ENCODE data around the gene EEPD1.

EEPD1 gene

DNA sequence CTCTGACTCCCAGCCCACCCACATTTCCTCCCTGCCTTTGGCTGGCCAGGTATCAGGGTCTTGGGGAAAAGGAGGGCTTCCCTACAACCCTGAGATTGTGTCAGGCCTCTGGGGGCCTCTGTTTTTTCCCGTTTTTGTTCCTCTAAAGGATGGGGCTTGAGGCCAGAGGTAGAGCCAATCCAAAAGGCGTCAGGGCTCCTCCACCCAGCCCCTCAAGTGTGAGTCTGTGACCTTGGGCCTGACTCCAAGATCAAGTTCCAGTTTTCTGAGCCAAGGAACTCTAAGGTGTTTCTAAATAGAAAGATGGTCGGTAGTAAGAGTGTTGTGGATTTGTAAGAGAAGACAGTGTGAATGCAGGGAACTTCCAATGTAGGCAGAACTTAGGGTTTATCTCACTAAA lies 6.6 kb downstream of the EEPD1 start:
- H3K27me3 ChIP-seq (ENCODE audit: insufficient read depth, low read length, poor library complexity), result no peaks in the 10 kb centered on the region
- H3K36me3 ChIP-seq (ENCODE audit: insufficient read depth, low read length), result no peaks in the 10 kb centered on the region; the same call in 1 of the 2 replicates
- DNase-seq, result no peak
- no peak overlapping the region for H2AFZ ChIP-seq (ENCODE audit: low read depth, low read length)
- H3K4me3 ChIP-seq (ENCODE audit: low read depth in 1 of 2, low read length in 2 of 2), result no peak overlapping the region
- H3K9me3 ChIP-seq (ENCODE audit: insufficient read depth, low read length, severe bottlenecking), result no peaks in the 10 kb centered on the region
- H3K4me2 ChIP-seq (ENCODE audit: insufficient read depth, low read length), result no peak overlapping the region
- TF ChIP-seq EZH2 (IDR thresholded peaks at IDR 0.05; ENCODE audit: borderline replicate concordance, low read depth, low read length, severe bottlenecking), result no peak
- TF ChIP-seq, protein P1, sequence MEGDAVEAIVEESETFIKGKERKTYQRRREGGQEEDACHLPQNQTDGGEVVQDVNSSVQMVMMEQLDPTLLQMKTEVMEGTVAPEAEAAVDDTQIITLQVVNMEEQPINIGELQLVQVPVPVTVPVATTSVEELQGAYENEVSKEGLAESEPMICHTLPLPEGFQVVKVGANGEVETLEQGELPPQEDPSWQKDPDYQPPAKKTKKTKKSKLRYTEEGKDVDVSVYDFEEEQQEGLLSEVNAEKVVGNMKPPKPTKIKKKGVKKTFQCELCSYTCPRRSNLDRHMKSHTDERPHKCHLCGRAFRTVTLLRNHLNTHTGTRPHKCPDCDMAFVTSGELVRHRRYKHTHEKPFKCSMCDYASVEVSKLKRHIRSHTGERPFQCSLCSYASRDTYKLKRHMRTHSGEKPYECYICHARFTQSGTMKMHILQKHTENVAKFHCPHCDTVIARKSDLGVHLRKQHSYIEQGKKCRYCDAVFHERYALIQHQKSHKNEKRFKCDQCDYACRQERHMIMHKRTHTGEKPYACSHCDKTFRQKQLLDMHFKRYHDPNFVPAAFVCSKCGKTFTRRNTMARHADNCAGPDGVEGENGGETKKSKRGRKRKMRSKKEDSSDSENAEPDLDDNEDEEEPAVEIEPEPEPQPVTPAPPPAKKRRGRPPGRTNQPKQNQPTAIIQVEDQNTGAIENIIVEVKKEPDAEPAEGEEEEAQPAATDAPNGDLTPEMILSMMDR (IDR thresholded peaks at IDR 0.05; ENCODE audit: borderline replicate concordance, extremely low read depth, low read length, poor library complexity, severe bottlenecking), result no peak
- no peak for ATAC-seq (ENCODE audit: insufficient read depth, low read depth)
- no peaks in the 10 kb centered on the region for H3K79me2 ChIP-seq (ENCODE audit: insufficient read depth, low read length)
- no peak overlapping the region for H3K27ac ChIP-seq (ENCODE audit: low read length)
- H3K4me1 ChIP-seq (ENCODE audit: insufficient read depth, low read length), result peaks cover 23% of the 10 kb centered on the region
- no peak overlapping the region for H3K9ac ChIP-seq (ENCODE audit: low read depth, low read length)
- peaks cover 5% of the 10 kb centered on the region; the same call in 1 of the 2 replicates for H4K20me1 ChIP-seq (ENCODE audit: insufficient read depth, low read length)

DNA sequence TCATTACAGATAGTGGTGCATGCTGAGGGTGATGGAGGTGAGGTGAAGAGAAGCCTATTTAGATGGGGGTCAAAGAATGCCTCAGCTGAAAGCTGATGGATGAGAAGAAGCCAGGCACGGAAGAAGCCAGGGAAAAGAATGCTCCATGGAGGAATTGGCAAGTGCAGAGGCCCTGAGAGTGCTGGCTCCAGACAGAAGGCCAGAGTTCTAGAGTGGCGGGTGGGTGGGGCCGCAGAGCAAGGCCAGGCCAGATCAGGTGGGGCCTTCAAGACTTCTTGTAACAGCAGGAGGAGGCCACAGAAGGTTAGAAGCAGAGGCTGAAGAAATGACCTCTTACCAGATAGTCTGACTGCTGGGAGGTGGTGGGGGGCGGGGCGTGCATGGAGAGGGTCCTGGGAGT lies 7.3 kb downstream of the EEPD1 start:
- peaks cover 16% of the 10 kb centered on the region for H3K4me1 ChIP-seq (ENCODE audit: insufficient read depth, low read length)
- no peaks in the 10 kb centered on the region for H3K9me3 ChIP-seq (ENCODE audit: insufficient read depth, low read length, severe bottlenecking)
- no peak overlapping the region for H3K4me3 ChIP-seq (ENCODE audit: low read depth in 1 of 2, low read length in 2 of 2)
- H3K27me3 ChIP-seq (ENCODE audit: insufficient read depth, low read length, poor library complexity), result no peaks in the 10 kb centered on the region
- no peaks in the 10 kb centered on the region; the same call in 1 of the 2 replicates for H3K36me3 ChIP-seq (ENCODE audit: insufficient read depth, low read length)
- DNase-seq, result no peak
- H4K20me1 ChIP-seq (ENCODE audit: insufficient read depth, low read length), result no peaks in the 10 kb centered on the region
- H3K9ac ChIP-seq (ENCODE audit: low read depth, low read length), result no peak overlapping the region
- no peak overlapping the region for H3K27ac ChIP-seq (ENCODE audit: low read length)
- no peak for ATAC-seq (ENCODE audit: insufficient read depth, low read depth)
- H3K4me2 ChIP-seq (ENCODE audit: insufficient read depth, low read length), result no peak overlapping the region
- TF ChIP-seq, protein P1 (IDR thresholded peaks at IDR 0.05; ENCODE audit: borderline replicate concordance, extremely low read depth, low read length, poor library complexity, severe bottlenecking), result no peak
- TF ChIP-seq EZH2 (IDR thresholded peaks at IDR 0.05; ENCODE audit: borderline replicate concordance, low read depth, low read length, severe bottlenecking), result no peak
- no peaks in the 10 kb centered on the region for H3K79me2 ChIP-seq (ENCODE audit: insufficient read depth, low read length)
- H2AFZ ChIP-seq (ENCODE audit: low read depth, low read length), result no peak overlapping the region

DNA sequence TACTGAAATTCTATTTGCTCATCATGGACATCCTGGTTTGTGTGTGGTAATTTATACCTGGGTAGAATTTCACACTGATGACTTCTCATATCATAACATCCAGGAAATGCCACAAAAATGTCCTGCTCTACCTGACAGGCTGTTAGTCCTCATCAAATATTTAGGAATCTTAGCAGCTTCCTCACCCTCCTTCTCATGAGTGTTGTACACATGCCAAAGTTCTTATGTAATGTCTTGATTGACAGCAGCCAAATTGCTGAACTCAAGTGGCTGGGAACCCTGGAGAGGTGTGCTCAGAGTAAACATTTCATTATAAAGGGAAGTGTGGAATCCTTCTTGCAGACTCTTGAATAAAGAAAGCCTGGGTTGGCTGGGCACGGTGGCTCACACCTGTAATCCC lies 8.9 kb downstream of the EEPD1 start:
- no peaks in the 10 kb centered on the region for H3K4me1 ChIP-seq (ENCODE audit: insufficient read depth, low read length)
- DNase-seq (no peak), ATAC-seq (ENCODE audit: insufficient read depth, low read depth) (no peak)
- H3K27me3 ChIP-seq (ENCODE audit: insufficient read depth, low read length, poor library complexity), result no peaks in the 10 kb centered on the region
- H3K27ac ChIP-seq (ENCODE audit: low read length), result no peak overlapping the region
- H2AFZ ChIP-seq (ENCODE audit: low read depth, low read length), result no peak overlapping the region
- TF ChIP-seq, protein P1 (IDR thresholded peaks at IDR 0.05; ENCODE audit: borderline replicate concordance, extremely low read depth, low read length, poor library complexity, severe bottlenecking), result no peak
- no peak for TF ChIP-seq EZH2 (IDR thresholded peaks at IDR 0.05; ENCODE audit: borderline replicate concordance, low read depth, low read length, severe bottlenecking)
- no peaks in the 10 kb centered on the region for H4K20me1 ChIP-seq (ENCODE audit: insufficient read depth, low read length)
- H3K4me2 ChIP-seq (ENCODE audit: insufficient read depth, low read length), result no peak overlapping the region
- H3K4me3 ChIP-seq (ENCODE audit: low read depth in 1 of 2, low read length in 2 of 2), result no peak overlapping the region
- H3K9me3 ChIP-seq (ENCODE audit: insufficient read depth, low read length, severe bottlenecking), result no peaks in the 10 kb centered on the region
- no peaks in the 10 kb centered on the region for H3K36me3 ChIP-seq (ENCODE audit: insufficient read depth, low read length)
- no peak overlapping the region for H3K9ac ChIP-seq (ENCODE audit: low read depth, low read length)
- H3K79me2 ChIP-seq (ENCODE audit: insufficient read depth, low read length), result no peaks in the 10 kb centered on the region

DNA sequence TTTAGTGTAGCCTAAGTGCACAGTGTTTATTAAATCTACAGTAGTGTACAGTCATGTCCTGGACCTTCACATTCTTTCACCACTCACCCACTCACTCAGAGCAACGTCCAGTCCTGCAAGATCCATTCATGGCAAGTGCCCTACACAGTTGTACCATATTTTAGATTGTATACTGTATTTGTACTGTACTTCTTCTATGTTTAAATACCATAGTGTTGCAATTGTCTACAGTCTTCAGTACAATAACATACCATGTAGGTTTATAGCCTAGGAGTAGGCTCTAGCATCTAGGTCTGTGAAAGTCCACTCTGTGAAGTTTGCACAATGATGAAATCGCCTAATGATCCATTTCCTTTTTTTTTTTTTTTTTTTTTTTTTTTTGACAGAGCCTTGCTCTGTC lies 12.0 kb downstream of the EEPD1 start:
- Histone ChIP-seq H3K4me1 (ENCODE audit: insufficient read depth, low read length) (no peaks in the 10 kb centered on the region), H3K36me3 (ENCODE audit: insufficient read depth, low read length) (no peaks in the 10 kb centered on the region), H3K9me3 (ENCODE audit: insufficient read depth, low read length, severe bottlenecking) (no peaks in the 10 kb centered on the region), H3K9ac (ENCODE audit: low read depth, low read length) (no peak overlapping the region), H3K4me3 (ENCODE audit: low read depth in 1 of 2, low read length in 2 of 2) (no peak overlapping the region), H2AFZ (ENCODE audit: low read depth, low read length) (no peak overlapping the region), H4K20me1 (ENCODE audit: insufficient read depth, low read length) (no peaks in the 10 kb centered on the region), H3K27ac (ENCODE audit: low read length) (no peak overlapping the region), H3K4me2 (ENCODE audit: insufficient read depth, low read length) (no peak overlapping the region), H3K79me2 (ENCODE audit: insufficient read depth, low read length) (no peaks in the 10 kb centered on the region), H3K27me3 (ENCODE audit: insufficient read depth, low read length, poor library complexity) (no peaks in the 10 kb centered on the region)
- TF ChIP-seq, protein P1 (IDR thresholded peaks at IDR 0.05; ENCODE audit: borderline replicate concordance, extremely low read depth, low read length, poor library complexity, severe bottlenecking), result no peak
- no peak for TF ChIP-seq EZH2 (IDR thresholded peaks at IDR 0.05; ENCODE audit: borderline replicate concordance, low read depth, low read length, severe bottlenecking)
- DNase-seq, result no peak
- no peak for ATAC-seq (ENCODE audit: insufficient read depth, low read depth)

All from DND-41 (cell line).